Testis (tissue), 3 donors: ENCODE data around the gene NPLOC4. TPM values are rescaled to one million over a fixed set of nuclear protein-coding genes. Genes with fewer than 3 reads are reported as not detected.

Experiments
- DNase-seq: peaks from one replicate; pipeline ENCODE4 v3.0.0-alpha.2; 2019
- H3K27ac ChIP-seq, 2 donors: fragments of 200-600 bp; sonication (generic); one replicate each; pipeline ENCODE4 v1.5.1; 2019
- H3K27me3 ChIP-seq: fragments of 200-600 bp; sonication (generic); one replicate; pipeline ENCODE4 v1.5.1; 2019
- H3K36me3 ChIP-seq: fragments of 200-600 bp; sonication (generic); one replicate; pipeline ENCODE4 v1.5.1; 2017; ENCODE audit warnings: low read depth; ENCODE audit errors: missing control alignments
- H3K4me1 ChIP-seq: fragments of 200-600 bp; sonication (generic); one replicate; pipeline ENCODE4 v1.5.1; 2019
- H3K4me3 ChIP-seq, 2 donors: fragments of 200-600 bp; sonication (generic); one replicate each; pipeline ENCODE4 v1.5.1; 2017 to 2019
- H3K9me3 ChIP-seq: fragments of 200-600 bp; sonication (generic); one replicate; pipeline ENCODE4 v1.5.1; 2017
- CTCF ChIP-seq, 3 experiments: fragments of 450-650 bp in 2 of 3; fragments of 200-600 bp in 1 of 3; sonication (generic) in 1 of 3; IDR thresholded peaks; one replicate each; pipeline ENCODE4 v1.5.1; 2016 to 2019; ENCODE audit warnings: antibody characterized with exemption in 3 of 3, mild to moderate bottlenecking in 2 of 3, moderate library complexity in 1 of 3
- POLR2A ChIP-seq: fragments of 450-650 bp; IDR thresholded peaks from one replicate; pipeline ENCODE4 v1.6.1; 2017; ENCODE audit warnings: antibody characterized with exemption, mild to moderate bottlenecking, moderate library complexity
- WGBS, 2 donors: methylation state at CpG; one replicate each; pipeline ENCODE4 v1.1.5; 2018; 5-methylcytosine and 5-hydroxymethylcytosine counted together
- intact Hi-C: fragments of 100-400 bp; cut with DNase I; formaldehyde crosslinking; loops from one replicate; pipeline ENCODE4 v1.15.1; 2023; ENCODE audit warnings: low total_unique reads
- polyA plus RNA-seq: library from polyadenylated mRNA; stranded (reverse); fragments of 350-450 nt; fragmentation: Illumina TruSeq; extraction: RNeasy Lipid Tissue Mini Kit (QIAGEN cat#74804); gene quantifications from one replicate; pipeline ENCODE4 v1.2.3, GENCODE V29; 2014; ENCODE audit warnings: low read depth, low replicate concordance; ENCODE audit not compliant: insufficient read depth
- total RNA-seq, 2 donors: library from RNA; depleted of rRNA; stranded (reverse); fragments of >200 nt; gene quantifications; one replicate each; pipeline ENCODE4 v1.2.3, GENCODE V29; 2016

Gene NPLOC4
- total and polyA plus RNA-seq, 3 donors from 2014 or later: 106 to 130 (median 122) TPM

- Histone ChIP-seq H3K36me3 (no peaks in the 10 kb centered on the region), H3K4me3 (no peak overlapping the region), H3K4me1 (peaks cover 8% of the 10 kb centered on the region), H3K9me3 (no peaks in the 10 kb centered on the region), H3K27ac (no peak overlapping the region), H3K27me3 (no peaks in the 10 kb centered on the region)
- intact Hi-C loops: no loop called here
- no peak for DNase-seq
- WGBS, 2 donors: 85 to 89% methylated on average over 25 to 36 of the region's 36 CpGs
- no peak for TF ChIP-seq POLR2A
- TF ChIP-seq CTCF (IDR thresholded peaks at IDR 0.05): no peak
Measured at GRCh38 chr17:81546906-81547613, 89.9 kb downstream of the NPLOC4 start.

- TF ChIP-seq CTCF (IDR thresholded peaks at IDR 0.05) (no peak), POLR2A (no peak)
- Histone ChIP-seq H3K27ac (no peak overlapping the region), H3K9me3 (no peaks in the 10 kb centered on the region), H3K4me1 (no peaks in the 10 kb centered on the region), H3K36me3 (no peaks in the 10 kb centered on the region), H3K4me3 (no peak overlapping the region), H3K27me3 (no peaks in the 10 kb centered on the region)
- intact Hi-C loops: no loop called here
- 84 to 91% methylated on average over 14 to 24 of the region's 24 CpGs for WGBS, 2 donors
- DNase-seq: no peak
Measured at GRCh38 chr17:81545160-81545949, 91.6 kb downstream of the NPLOC4 start.

- DNase-seq: no peak
- Histone ChIP-seq H3K36me3 (no peaks in the 10 kb centered on the region), H3K4me3 (no peak overlapping the region), H3K27ac (no peak overlapping the region), H3K27me3 (no peaks in the 10 kb centered on the region), H3K9me3 (no peaks in the 10 kb centered on the region), H3K4me1 (no peaks in the 10 kb centered on the region)
- TF ChIP-seq POLR2A (no peak), CTCF (IDR thresholded peaks at IDR 0.05) (no peak)
- intact Hi-C loops: no loop called here
- WGBS, 2 donors: 90% methylated on average over 16 of the region's 16 CpGs; no CpG with 5 or more reads in 1 of the 2 donors
Measured at GRCh38 chr17:81544281-81544974, 92.5 kb downstream of the NPLOC4 start.

- intact Hi-C loops: no loop called here
- Histone ChIP-seq H3K27ac (no peak overlapping the region), H3K4me1 (no peaks in the 10 kb centered on the region), H3K4me3 (no peak overlapping the region), H3K9me3 (no peaks in the 10 kb centered on the region), H3K27me3 (no peaks in the 10 kb centered on the region), H3K36me3 (no peaks in the 10 kb centered on the region)
- no peak for TF ChIP-seq POLR2A
- TF ChIP-seq CTCF (IDR thresholded peaks at IDR 0.05): no peak
- WGBS, 2 donors: 93 to 97% methylated on average over 3 to 14 of the region's 15 CpGs
- no peak for DNase-seq
Measured at GRCh38 chr17:81543756-81544155, 93.2 kb downstream of the NPLOC4 start.
